ENCODE measurements around the gene ZFP69B. TPM values are rescaled to one million over a fixed set of nuclear protein-coding genes. Genes with fewer than 3 reads are reported as not detected.

ZFP69B gene
- 11.1 and 12.9 TPM in 2 replicates for total RNA-seq (2014; rRNA removed; shearing (Covaris generic); ENCODE audit: low replicate concordance)

GRCh38 chr1:40449684-40450494 is at the start of gene ZFP69B:
ZFP69B (plus strand) TSS chr1:40450476; CDS start chr1:40450962, 486 bp downstream.
- Histone ChIP-seq H3K79me2 (ENCODE audit: low read length) (peaks cover 22% of the 10 kb centered on the region), H3K9ac (ENCODE audit: low read length) (peak within 1 kb of the TSS; percentile 76), H3K4me3 (ENCODE audit: low read length) (peak within 1 kb of the TSS; percentile 71), H3K27me3 (ENCODE audit: low read length) (no peaks in the 10 kb centered on the region), H3K4me1 (ENCODE audit: low read length) (peaks cover 14% of the 10 kb centered on the region), H3K9me2 (replicated peaks; ENCODE audit: insufficient read depth, low read length) (no peaks in the 10 kb centered on the region), H3K9me3 (ENCODE audit: low read length) (peaks cover 24% of the 10 kb centered on the region), H4K20me1 (ENCODE audit: insufficient read depth, low read depth, low read length) (no peaks in the 10 kb centered on the region), H3K4me2 (ENCODE audit: low read depth, low read length, poor library complexity, severe bottlenecking) (peak within 1 kb of the TSS; percentile 80), H3K36me3 (ENCODE audit: insufficient read depth, low read length) (peaks cover 16% of the 10 kb centered on the region), H2AFZ (ENCODE audit: low read length) (peak within 1 kb of the TSS; percentile 90), H3K27ac (ENCODE audit: low read length) (peak within 1 kb of the TSS; percentile 84)
- peak; percentile 98 for DNase-seq

GRCh38 chr1:40401473-40402201 is 48.6 kb upstream of the ZFP69B start:
- Histone ChIP-seq H3K4me2 (ENCODE audit: low read depth, low read length, poor library complexity, severe bottlenecking) (peak overlapping the region; percentile 31), H3K9me3 (ENCODE audit: low read length) (no peaks in the 10 kb centered on the region), H3K36me3 (ENCODE audit: insufficient read depth, low read length) (no peaks in the 10 kb centered on the region), H2AFZ (ENCODE audit: low read length) (no peak overlapping the region), H3K4me3 (ENCODE audit: low read length) (no peak overlapping the region), H3K27me3 (ENCODE audit: low read length) (no peaks in the 10 kb centered on the region), H4K20me1 (ENCODE audit: insufficient read depth, low read depth, low read length) (peaks cover 30% of the 10 kb centered on the region), H3K79me2 (ENCODE audit: low read length) (peaks cover 26% of the 10 kb centered on the region), H3K27ac (ENCODE audit: low read length) (no peak overlapping the region), H3K9me2 (replicated peaks; ENCODE audit: insufficient read depth, low read length) (no peaks in the 10 kb centered on the region), H3K9ac (ENCODE audit: low read length) (no peak overlapping the region), H3K4me1 (ENCODE audit: low read length) (peaks cover 41% of the 10 kb centered on the region)
- DNase-seq = no peak

GRCh38 chr1:40404670-40405462 is 45.4 kb upstream of the ZFP69B start:
- Histone ChIP-seq H4K20me1 (ENCODE audit: insufficient read depth, low read depth, low read length) (peaks cover 13% of the 10 kb centered on the region), H3K9ac (ENCODE audit: low read length) (no peak overlapping the region), H3K36me3 (ENCODE audit: insufficient read depth, low read length) (no peaks in the 10 kb centered on the region), H2AFZ (ENCODE audit: low read length) (no peak overlapping the region), H3K79me2 (ENCODE audit: low read length) (peaks cover 38% of the 10 kb centered on the region), H3K9me3 (ENCODE audit: low read length) (no peaks in the 10 kb centered on the region), H3K4me2 (ENCODE audit: low read depth, low read length, poor library complexity, severe bottlenecking) (no peak overlapping the region), H3K4me1 (ENCODE audit: low read length) (peaks cover 31% of the 10 kb centered on the region), H3K4me3 (ENCODE audit: low read length) (no peak overlapping the region), H3K9me2 (replicated peaks; ENCODE audit: insufficient read depth, low read length) (no peaks in the 10 kb centered on the region), H3K27ac (ENCODE audit: low read length) (no peak overlapping the region), H3K27me3 (ENCODE audit: low read length) (no peaks in the 10 kb centered on the region)
- DNase-seq = peak; percentile 80

DNA sequence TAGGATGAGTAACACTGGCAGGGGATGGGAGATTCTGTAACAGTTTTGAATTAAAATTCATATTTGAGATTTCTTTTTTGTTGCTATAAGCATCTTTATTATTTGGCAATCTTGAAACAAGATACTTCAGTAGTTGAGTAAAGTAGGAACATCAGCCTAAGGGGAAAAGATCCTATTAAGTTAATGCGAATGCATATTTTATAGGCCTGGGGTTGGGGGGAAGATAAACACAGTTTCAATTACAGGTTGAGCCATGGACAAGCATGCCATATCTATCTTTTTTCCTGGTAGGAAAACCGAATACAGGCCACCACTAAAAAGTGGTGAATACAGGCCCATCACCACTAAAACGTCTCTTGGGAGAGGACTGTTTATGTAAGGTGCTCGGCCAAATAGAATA is 44.5 kb upstream of the ZFP69B start:
- peaks cover 38% of the 10 kb centered on the region for H3K79me2 ChIP-seq (ENCODE audit: low read length)
- H4K20me1 ChIP-seq (ENCODE audit: insufficient read depth, low read depth, low read length) = peaks cover 11% of the 10 kb centered on the region
- no peaks in the 10 kb centered on the region for H3K36me3 ChIP-seq (ENCODE audit: insufficient read depth, low read length)
- H3K9ac ChIP-seq (ENCODE audit: low read length) = no peak overlapping the region
- no peak for DNase-seq
- H3K9me3 ChIP-seq (ENCODE audit: low read length) = no peaks in the 10 kb centered on the region
- H3K27ac ChIP-seq (ENCODE audit: low read length) = no peak overlapping the region
- no peak overlapping the region for H3K4me2 ChIP-seq (ENCODE audit: low read depth, low read length, poor library complexity, severe bottlenecking)
- no peak overlapping the region for H3K4me3 ChIP-seq (ENCODE audit: low read length)
- no peak overlapping the region for H2AFZ ChIP-seq (ENCODE audit: low read length)
- H3K27me3 ChIP-seq (ENCODE audit: low read length) = no peaks in the 10 kb centered on the region
- peaks cover 22% of the 10 kb centered on the region for H3K4me1 ChIP-seq (ENCODE audit: low read length)
- H3K9me2 ChIP-seq (replicated peaks; ENCODE audit: insufficient read depth, low read length) = no peaks in the 10 kb centered on the region

GRCh38 chr1:40407453-40407852 is 42.8 kb upstream of the ZFP69B start:
- Histone ChIP-seq H4K20me1 (ENCODE audit: insufficient read depth, low read depth, low read length) (0 out of 2 replicates have a peak, but pooled peaks cover 5% of the 10 kb centered on the region), H3K4me1 (ENCODE audit: low read length) (peaks cover 6% of the 10 kb centered on the region; the same call in 1 of the 2 replicates), H3K27me3 (ENCODE audit: low read length) (no peaks in the 10 kb centered on the region), H3K36me3 (ENCODE audit: insufficient read depth, low read length) (no peaks in the 10 kb centered on the region), H3K9me2 (replicated peaks; ENCODE audit: insufficient read depth, low read length) (no peaks in the 10 kb centered on the region), H2AFZ (ENCODE audit: low read length) (no peak overlapping the region), H3K4me3 (ENCODE audit: low read length) (no peak overlapping the region), H3K79me2 (ENCODE audit: low read length) (peaks cover 31% of the 10 kb centered on the region), H3K27ac (ENCODE audit: low read length) (no peak overlapping the region), H3K4me2 (ENCODE audit: low read depth, low read length, poor library complexity, severe bottlenecking) (no peak overlapping the region), H3K9me3 (ENCODE audit: low read length) (no peaks in the 10 kb centered on the region), H3K9ac (ENCODE audit: low read length) (no peak overlapping the region)
- no peak for DNase-seq

GRCh38 chr1:40409467-40409866 is 40.8 kb upstream of the ZFP69B start:
- H3K27ac ChIP-seq (ENCODE audit: low read length) = no peak overlapping the region
- 0 out of 2 replicates have a peak, but pooled peaks cover under 1% of the 10 kb centered on the region for H4K20me1 ChIP-seq (ENCODE audit: insufficient read depth, low read depth, low read length)

DNA sequence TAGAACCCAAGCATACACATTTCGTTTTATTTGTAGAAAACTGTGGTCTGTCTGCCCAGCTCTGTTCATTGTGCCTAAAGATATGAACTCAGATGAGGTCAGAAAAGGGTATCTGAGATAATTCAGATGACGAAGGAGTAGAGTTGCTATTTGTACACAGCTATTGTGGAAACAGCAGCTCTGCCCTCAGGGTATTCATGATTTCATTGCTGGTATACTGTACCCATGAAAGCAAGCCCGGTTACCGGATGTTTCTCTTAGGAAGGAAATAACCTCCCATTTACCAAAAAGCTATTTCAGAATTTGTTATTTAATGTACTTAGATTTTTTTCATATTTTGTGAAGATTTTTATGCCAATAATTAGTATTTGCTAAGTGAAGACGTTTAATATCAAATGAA is 39.0 kb upstream of the ZFP69B start:
- H3K4me3 ChIP-seq (ENCODE audit: low read length) = no peak overlapping the region
- H3K4me1 ChIP-seq (ENCODE audit: low read length) = no peaks in the 10 kb centered on the region
- no peaks in the 10 kb centered on the region for H4K20me1 ChIP-seq (ENCODE audit: insufficient read depth, low read depth, low read length)
- no peak overlapping the region for H3K4me2 ChIP-seq (ENCODE audit: low read depth, low read length, poor library complexity, severe bottlenecking)
- no peaks in the 10 kb centered on the region for H3K9me2 ChIP-seq (replicated peaks; ENCODE audit: insufficient read depth, low read length)
- no peak for DNase-seq
- H3K27ac ChIP-seq (ENCODE audit: low read length) = no peak overlapping the region
- no peaks in the 10 kb centered on the region for H3K9me3 ChIP-seq (ENCODE audit: low read length)
- H2AFZ ChIP-seq (ENCODE audit: low read length) = no peak overlapping the region
- no peaks in the 10 kb centered on the region for H3K36me3 ChIP-seq (ENCODE audit: insufficient read depth, low read length)
- H3K79me2 ChIP-seq (ENCODE audit: low read length) = peaks cover 15% of the 10 kb centered on the region
- no peak overlapping the region for H3K9ac ChIP-seq (ENCODE audit: low read length)
- no peaks in the 10 kb centered on the region for H3K27me3 ChIP-seq (ENCODE audit: low read length)

More at GRCh38 chr1:40409467-40409866, 40.8 kb upstream of the ZFP69B start:
- H3K4me2 ChIP-seq (ENCODE audit: low read depth, low read length, poor library complexity, severe bottlenecking) = no peak overlapping the region
- H3K4me3 ChIP-seq (ENCODE audit: low read length) = no peak overlapping the region
- DNase-seq = no peak
- H2AFZ ChIP-seq (ENCODE audit: low read length) = no peak overlapping the region
- peaks cover 5% of the 10 kb centered on the region; the same call in 1 of the 2 replicates for H3K4me1 ChIP-seq (ENCODE audit: low read length)
- H3K79me2 ChIP-seq (ENCODE audit: low read length) = peaks cover 28% of the 10 kb centered on the region
- no peaks in the 10 kb centered on the region for H3K27me3 ChIP-seq (ENCODE audit: low read length)
- H3K9me2 ChIP-seq (replicated peaks; ENCODE audit: insufficient read depth, low read length) = no peaks in the 10 kb centered on the region
- no peak overlapping the region for H3K9ac ChIP-seq (ENCODE audit: low read length)
- no peaks in the 10 kb centered on the region for H3K9me3 ChIP-seq (ENCODE audit: low read length)
- H3K36me3 ChIP-seq (ENCODE audit: insufficient read depth, low read length) = no peaks in the 10 kb centered on the region
